ENCODE measurements around the gene ALDOA.
A peak's percentile ranks its signal among the peaks of the same experiment; 100 is the strongest.

- TF ChIP-seq CTCF (IDR thresholded peaks at IDR 0.05) (no peak), POLR2A (IDR thresholded peaks at IDR 0.05) (peak in 1 of 2 donors; percentile 5)
Observed at GRCh38 chr16:30064729-30065101, 845 bp upstream of the ALDOA start.
